HG02571 (cell line): ENCODE measurements around the gene PALLD.
"Not testable (repeated sequence)": the region's sequence is repeated elsewhere in the genome, so short reads cannot be mapped to it uniquely, and the experiment has no call there.

Source experiments
- ATAC-seq: cut with Tn5 transposase; IDR thresholded peaks from one replicate; pipeline ENCODE4 v1.9.1; 2021; ENCODE audit warnings: mild to moderate bottlenecking, moderate library complexity; ENCODE audit not compliant: unreplicated experiment

PALLD gene

GRCh38 chr4:168777277-168777965 lies 280.6 kb downstream of the PALLD start:
- no peak for ATAC-seq

GRCh38 chr4:168781341-168781740 lies 284.5 kb downstream of the PALLD start:
- ATAC-seq: no peak

GRCh38 chr4:168781926-168782325 lies 285.1 kb downstream of the PALLD start:
- ATAC-seq: no peak

GRCh38 chr4:168782439-168782838 lies 285.6 kb downstream of the PALLD start:
- no peak for ATAC-seq

DNA sequence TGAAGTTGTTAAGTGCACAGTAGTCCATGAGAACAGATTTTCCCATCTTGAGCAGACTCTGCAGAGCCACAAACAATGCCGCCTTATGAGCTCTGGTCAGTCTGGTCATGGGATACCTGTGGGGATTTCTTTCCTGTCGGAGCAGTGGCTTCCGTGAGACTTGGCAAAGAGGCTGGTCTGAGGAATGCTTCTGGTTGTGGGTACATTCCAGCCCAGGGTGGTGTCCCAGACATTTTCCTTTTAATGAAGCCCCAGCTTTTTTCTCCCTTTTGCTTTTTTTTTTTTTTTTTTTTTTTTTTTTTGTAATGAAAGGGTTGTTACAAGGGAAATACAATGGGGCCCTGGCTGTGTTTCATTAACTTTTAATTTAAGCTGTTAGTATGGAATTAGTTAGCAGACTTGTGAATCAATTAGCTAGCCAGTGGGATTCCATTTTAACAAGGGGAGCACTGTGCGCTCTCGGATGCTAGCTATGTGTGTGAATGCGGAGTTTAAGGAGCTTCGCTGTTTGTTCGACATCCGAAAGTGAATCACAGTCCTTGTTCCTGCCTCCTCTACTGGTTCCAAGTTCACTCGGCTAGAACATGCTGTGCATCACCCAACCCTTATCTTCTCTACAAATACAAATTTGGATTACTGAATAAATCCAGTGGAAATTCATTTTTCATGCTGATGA lies 288.1 kb downstream of the PALLD start:
- no peak for ATAC-seq

DNA sequence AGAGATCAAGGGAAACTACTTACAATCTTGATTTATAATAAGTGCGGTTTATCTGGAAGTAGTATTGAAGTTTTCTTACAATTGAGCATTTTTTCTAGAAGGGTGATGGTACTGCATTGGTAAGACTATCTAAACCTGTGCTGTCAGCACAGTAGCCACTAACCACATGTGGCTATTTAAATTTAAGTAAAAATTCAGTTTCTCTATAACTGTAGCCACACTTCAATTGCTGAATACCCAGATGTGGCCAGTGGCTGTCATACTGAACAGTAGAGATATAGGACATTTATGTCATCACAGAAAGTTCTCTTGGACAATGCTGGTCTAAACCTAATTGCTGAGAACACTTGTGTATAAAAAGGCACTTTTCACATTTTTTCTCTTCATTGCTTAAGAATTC lies 290.5 kb downstream of the PALLD start:
- ATAC-seq: no peak

GRCh38 chr4:168787801-168788595 lies 291.1 kb downstream of the PALLD start:
- ATAC-seq: no peak

- no peak for ATAC-seq
These were observed 294.0 kb downstream of the PALLD start for GRCh38 chr4:168790898-168791297.

DNA sequence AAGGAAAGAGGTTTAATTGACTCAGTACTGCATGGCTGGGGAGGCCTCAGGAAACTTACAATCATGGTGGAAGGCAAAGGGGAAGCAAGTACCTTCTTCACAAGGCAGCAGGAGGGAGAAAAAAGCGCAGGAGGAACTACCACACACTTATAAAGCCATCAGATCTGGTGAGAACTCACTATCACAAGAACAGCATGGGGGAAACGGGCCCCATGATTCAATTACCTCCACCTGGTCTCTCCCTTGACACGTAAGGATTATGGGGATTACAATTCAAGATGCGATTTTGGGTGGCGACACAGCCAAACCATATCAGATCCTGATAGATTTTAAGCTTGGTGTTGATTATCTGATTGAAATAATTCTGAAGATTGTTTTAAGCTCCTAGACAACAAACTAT lies 294.5 kb downstream of the PALLD start:
- no peak for ATAC-seq

DNA sequence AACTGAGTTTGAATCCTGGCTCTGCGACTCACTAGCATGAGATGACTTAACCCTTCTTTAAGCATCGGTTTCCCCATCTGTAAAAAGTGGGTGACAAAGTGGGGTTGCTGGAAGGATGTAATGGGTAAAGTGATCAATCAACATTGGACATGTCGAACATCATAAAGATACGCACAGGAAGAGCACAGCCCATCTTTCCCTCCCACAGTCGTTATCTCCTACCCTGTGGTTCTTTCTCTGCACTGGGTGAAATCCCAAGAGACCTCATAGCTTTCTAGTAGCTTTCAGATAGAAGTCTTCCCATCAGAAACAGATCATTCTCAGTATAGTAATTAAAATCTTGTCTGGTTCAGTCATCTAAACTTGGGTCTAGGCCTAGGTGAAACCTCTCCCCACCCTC lies 296.7 kb downstream of the PALLD start:
- no peak for ATAC-seq

DNA sequence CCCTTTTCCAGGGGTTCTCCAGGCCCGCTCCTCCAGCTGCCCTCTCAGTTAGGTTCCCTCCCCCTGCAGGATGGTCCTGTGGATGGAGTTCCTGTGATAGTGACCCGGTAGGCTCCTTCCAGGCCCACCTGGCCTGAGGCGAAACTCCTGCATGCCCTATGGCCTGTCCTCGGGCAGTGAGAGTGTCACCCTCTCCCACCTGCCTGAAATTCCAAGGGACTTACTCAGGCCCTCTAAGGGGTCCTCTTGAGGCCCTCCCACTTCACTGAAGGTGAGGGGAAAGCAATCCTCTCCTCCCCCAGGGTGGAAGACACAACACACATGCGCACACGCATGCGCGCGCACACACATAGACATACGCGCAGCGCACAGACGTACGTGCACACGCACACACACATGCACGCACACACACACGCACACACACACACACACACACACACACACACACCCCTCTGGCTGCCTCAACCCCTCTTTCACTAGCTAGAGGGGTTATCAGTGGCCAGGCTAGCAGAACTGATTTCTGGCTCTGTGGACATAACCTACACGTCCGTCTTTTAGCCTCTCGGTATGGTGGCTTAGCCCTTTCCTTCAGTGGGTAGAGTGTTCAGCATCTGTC lies 297.3 kb downstream of the PALLD start:
- no peak for ATAC-seq

GRCh38 chr4:168794881-168795280 lies 298.0 kb downstream of the PALLD start:
- ATAC-seq: no peak

DNA sequence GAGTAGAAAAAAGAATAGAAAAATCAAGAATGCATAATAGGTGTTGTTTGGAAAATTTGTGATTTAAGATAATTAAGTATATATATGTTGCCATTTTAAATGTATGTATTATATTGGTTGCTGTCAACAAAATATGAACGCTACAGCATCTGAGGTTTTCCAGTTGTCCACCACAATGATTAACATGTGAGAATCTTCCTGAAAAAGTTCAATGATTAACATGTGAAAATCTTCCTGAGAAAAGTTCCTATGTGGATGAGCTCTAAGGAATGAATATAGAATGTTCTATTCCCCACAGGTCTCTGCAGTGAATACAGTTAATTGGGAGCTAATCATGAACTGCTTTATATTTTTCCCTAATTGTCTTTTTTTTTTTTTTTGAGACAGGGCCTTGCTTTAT lies 298.5 kb downstream of the PALLD start:
- ATAC-seq: no peak

DNA sequence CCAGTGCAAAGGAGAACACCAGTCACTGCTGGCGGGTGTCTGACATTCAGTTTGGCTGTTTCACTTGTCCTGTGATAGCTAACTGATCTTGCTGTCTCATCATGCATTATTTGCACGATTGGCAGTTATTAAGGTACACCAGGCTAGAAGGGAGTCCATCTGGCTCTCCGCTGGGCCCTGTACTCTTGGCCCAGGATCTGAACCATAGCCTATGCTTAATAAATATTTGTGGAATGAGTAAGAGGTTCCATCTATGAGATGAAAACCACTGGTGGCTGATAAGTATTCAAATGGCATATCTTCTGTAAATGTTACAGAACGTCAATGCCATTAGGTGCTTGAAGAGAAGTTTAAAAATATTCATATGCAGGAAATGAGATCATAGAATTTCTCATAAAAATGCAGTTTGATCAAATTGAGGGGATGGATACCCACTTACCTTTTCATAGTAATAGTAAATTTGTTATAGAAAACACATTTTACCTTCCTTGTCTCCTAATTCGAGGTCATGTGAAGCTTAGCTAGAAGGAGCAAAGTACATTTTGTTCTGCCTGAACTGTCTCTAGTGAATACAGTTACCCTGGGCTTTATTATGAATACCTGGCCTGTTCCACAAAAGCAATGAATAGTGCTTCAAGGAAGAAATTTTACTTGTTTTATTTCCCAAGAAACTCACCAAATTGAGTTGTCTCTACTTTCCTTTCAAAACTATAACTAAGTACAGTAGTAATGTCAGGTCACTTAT lies 299.7 kb downstream of the PALLD start:
- no peak for ATAC-seq

DNA sequence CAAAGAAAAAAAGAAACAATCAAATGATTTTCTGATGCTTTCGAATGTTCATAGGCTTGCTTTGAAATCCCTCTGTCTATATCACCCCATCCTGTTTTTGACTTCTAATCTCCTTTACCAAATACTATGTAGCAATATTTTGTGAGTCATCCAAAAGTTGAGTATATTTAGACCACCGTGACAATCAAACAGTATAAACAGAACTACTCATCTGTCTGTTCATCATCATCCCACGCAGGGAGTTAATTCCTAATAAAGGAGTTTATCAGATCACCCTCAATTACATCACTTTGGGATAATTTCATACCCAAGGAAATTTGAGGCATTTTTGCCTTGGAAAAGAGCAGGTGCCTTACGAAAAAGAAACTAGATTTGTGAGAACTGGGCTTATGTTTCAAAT lies 300.3 kb downstream of the PALLD start:
- no peak for ATAC-seq

- no peak for ATAC-seq
These were observed 301.0 kb downstream of the PALLD start for GRCh38 chr4:168797738-168798375.

DNA sequence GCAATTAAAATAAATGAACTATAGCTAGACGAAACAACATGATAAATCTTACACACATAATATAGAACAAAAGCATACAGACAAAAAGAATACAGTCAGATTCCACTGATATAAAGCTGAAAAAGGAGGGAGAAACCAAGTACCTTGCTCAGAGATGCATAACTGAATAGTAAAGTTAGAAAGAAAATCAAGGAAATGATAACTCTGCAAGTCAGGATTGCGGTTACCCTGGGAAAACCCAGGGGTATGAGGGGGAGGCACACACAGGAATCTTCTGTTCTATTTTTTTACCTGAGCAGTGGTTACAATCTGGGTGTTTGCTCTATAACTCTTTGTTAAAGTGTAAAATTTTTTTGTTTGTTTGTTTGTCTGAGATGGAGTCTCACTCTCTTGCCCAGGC lies 304.1 kb downstream of the PALLD start:
- no peak for ATAC-seq

DNA sequence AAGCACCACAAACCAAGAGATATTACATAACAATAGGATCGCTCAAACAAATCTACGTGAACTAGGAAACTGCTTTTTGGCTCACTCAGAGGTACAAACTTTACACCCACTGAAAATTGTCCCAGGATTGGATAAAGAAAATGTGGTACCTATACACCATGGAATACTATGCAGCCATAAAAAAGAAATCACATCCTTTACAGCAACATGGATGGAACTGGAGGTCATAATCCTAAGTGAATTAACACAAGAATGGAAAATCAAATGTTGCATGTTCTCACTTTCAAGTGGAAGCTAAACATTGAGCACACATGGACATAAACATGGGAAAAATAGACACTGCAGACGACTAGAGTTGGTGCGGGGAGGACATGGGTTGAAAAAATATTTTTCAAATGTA lies 305.4 kb downstream of the PALLD start:
- no peak for ATAC-seq

- ATAC-seq: not testable (repeated sequence)
These were observed 306.2 kb downstream of the PALLD start for GRCh38 chr4:168803052-168803451.

DNA sequence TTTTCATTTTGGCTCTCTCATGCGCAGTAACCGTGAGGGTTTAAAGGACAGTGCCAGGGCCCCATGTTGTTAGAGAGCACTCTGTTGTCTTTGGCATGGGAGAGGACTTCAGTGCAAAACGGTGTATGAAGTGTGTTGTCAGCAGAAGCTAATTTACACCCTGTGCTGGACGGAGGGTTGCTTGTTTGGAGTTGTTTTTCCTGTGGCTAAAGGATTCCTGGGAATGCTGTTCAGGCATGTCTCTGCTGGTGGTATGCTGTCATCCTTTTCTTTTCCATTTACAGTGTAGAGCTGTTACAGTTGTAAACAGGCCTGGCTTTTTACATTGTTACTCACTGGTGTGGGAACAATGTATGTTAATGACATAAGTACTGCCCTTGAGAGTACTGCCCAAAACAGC lies 306.9 kb downstream of the PALLD start:
- ATAC-seq: no peak
